IMR-90 (cell line): ENCODE results near the gene TBX4. TPM values are rescaled to one million over a fixed set of nuclear protein-coding genes. Genes with fewer than 3 reads are reported as not detected.
A peak's percentile ranks its signal among the peaks of the same experiment; 100 is the strongest.

Experiments used
- ATAC-seq: fragments of 200-7000 bp; cut with Tn5 transposase; 2 replicates; pipeline ENCODE4 v1.9.1; 2020; ENCODE audit warnings: low read depth, mild to moderate bottlenecking, moderate library complexity
- BruUV-seq: library from RNA; stranded (reverse); fragments of 400-500 nt; replicated peaks from 2 replicates; lab custom pipeline; 2021; lab: Mats Ljungman, UMichigan
- CTCF ChIA-PET: fragments of 300-600 bp; formaldehyde crosslinking; extraction: SDS; loops from one replicate; lab custom pipeline; 2021; ENCODE audit warnings: antibody characterized with exemption; lab: Yijun Ruan, JAX
- POLR2A ChIA-PET: fragments of 300-600 bp; sonication (Branson Sonifier 250); formaldehyde crosslinking; loops from one replicate; lab custom pipeline; 2022; ENCODE audit warnings: antibody characterized with exemption; ENCODE audit not compliant: unreplicated experiment; lab: Charles Lee
- DNase-seq: peaks from one replicate; pipeline ENCODE4 v3.0.0; 2013
- H2AFZ ChIP-seq: replicated peaks from 2 replicates; pipeline ENCODE3; 2013; ENCODE audit warnings: low read length, mild to moderate bottlenecking; ENCODE audit not compliant: poor library complexity
- H2AK5ac ChIP-seq: 2 replicates; pipeline ENCODE4 v1.6.1; 2013; ENCODE audit warnings: low read depth, low read length, inconsistent platforms
- H2AK9ac ChIP-seq: replicated peaks from 2 replicates; pipeline ENCODE3; 2013; ENCODE audit warnings: mild to moderate bottlenecking, low read depth, low read length, moderate library complexity; ENCODE audit not compliant: poor library complexity
- H2BK120ac ChIP-seq: 2 replicates; pipeline ENCODE4 v1.6.1; 2013; ENCODE audit warnings: low read depth, low read length, inconsistent platforms
- H2BK15ac ChIP-seq: 3 replicates; pipeline ENCODE4 v1.6.1; 2013; ENCODE audit warnings: low read depth, low read length, inconsistent platforms
- H2BK20ac ChIP-seq: 2 replicates; pipeline ENCODE4 v1.6.1; 2013; ENCODE audit warnings: low read depth, mild to moderate bottlenecking, inconsistent platforms, low read length, moderate library complexity
- H2BK5ac ChIP-seq: 2 replicates; pipeline ENCODE4 v1.6.1; 2013; ENCODE audit warnings: mild to moderate bottlenecking, low read depth, low read length, inconsistent platforms; ENCODE audit not compliant: poor library complexity, severe bottlenecking
- H3K14ac ChIP-seq: replicated peaks from 2 replicates; pipeline ENCODE4 v1.6.1; 2013; ENCODE audit warnings: low read depth, low read length, inconsistent platforms
- H3K18ac ChIP-seq: 2 replicates; pipeline ENCODE4 v1.6.1; 2013; ENCODE audit warnings: low read depth, low read length, control low read depth
- H3K23ac ChIP-seq: 2 replicates; pipeline ENCODE4 v1.6.1; 2013; ENCODE audit warnings: low read depth, low read length, inconsistent platforms
- H3K27ac ChIP-seq: 2 replicates; pipeline ENCODE4 v1.5.1; 2013; ENCODE audit warnings: mild to moderate bottlenecking, control low read depth, low read length; ENCODE audit not compliant: insufficient read depth
- H3K27me3 ChIP-seq: 2 replicates; pipeline ENCODE4 v1.6.1; 2013; ENCODE audit warnings: low read length; ENCODE audit not compliant: control insufficient read depth, insufficient read depth
- H3K36me3 ChIP-seq: 2 replicates; pipeline ENCODE4 v1.6.1; 2013; ENCODE audit warnings: low read length, mixed read lengths; ENCODE audit not compliant: control insufficient read depth, insufficient read depth
- H3K4ac ChIP-seq: 2 replicates; pipeline ENCODE4 v1.6.1; 2013; ENCODE audit warnings: low read depth, low read length, inconsistent platforms
- H3K4me1 ChIP-seq: 2 replicates; pipeline ENCODE4 v1.6.1; 2013; ENCODE audit warnings: low read length, mixed read lengths; ENCODE audit not compliant: control insufficient read depth, insufficient read depth
- H3K4me2 ChIP-seq: 2 replicates; pipeline ENCODE4 v1.6.1; 2013; ENCODE audit warnings: low read depth, mild to moderate bottlenecking, control low read depth, low read length, moderate library complexity
- H3K4me3 ChIP-seq: 2 replicates; pipeline ENCODE4 v1.5.1; 2013; ENCODE audit warnings: low read depth, mild to moderate bottlenecking, control low read depth, low read length, moderate library complexity; ENCODE audit not compliant: insufficient read depth
- H3K56ac ChIP-seq: 2 replicates; pipeline ENCODE4 v1.6.1; 2013; ENCODE audit warnings: low read length, inconsistent platforms; ENCODE audit not compliant: insufficient read depth; ENCODE audit errors: extremely low read depth
- H3K79me1 ChIP-seq, 2 experiments: 2 replicates each; pipeline ENCODE4 v1.6.1; 2013; ENCODE audit warnings: low read length in 2 of 2, inconsistent platforms in 1 of 2, low read depth in 1 of 2
- H3K9ac ChIP-seq: 2 replicates; pipeline ENCODE4 v1.6.1; 2013; ENCODE audit warnings: low read depth, low read length, control low read depth
- H3K9me1 ChIP-seq: 2 replicates; pipeline ENCODE4 v1.6.1; 2013; ENCODE audit warnings: low read length, inconsistent platforms; ENCODE audit not compliant: insufficient read depth
- H3K9me3 ChIP-seq: 2 replicates; pipeline ENCODE4 v1.6.1; 2013; ENCODE audit warnings: low read length; ENCODE audit not compliant: control insufficient read depth, insufficient read depth
- H4K20me1 ChIP-seq: 2 replicates; pipeline ENCODE4 v1.6.1; 2013; ENCODE audit warnings: low read length, inconsistent platforms; ENCODE audit not compliant: insufficient read depth
- H4K5ac ChIP-seq: 2 replicates; pipeline ENCODE4 v1.6.1; 2013; ENCODE audit warnings: mild to moderate bottlenecking, low read depth, low read length, control low read depth
- H4K8ac ChIP-seq, 2 experiments: 2 replicates each; pipeline ENCODE4 v1.6.1; 2013; ENCODE audit warnings: low read depth in 2 of 2, low read length in 2 of 2, control low read depth in 1 of 2, inconsistent platforms in 1 of 2
- H4K91ac ChIP-seq: 2 replicates; pipeline ENCODE4 v1.6.1; 2013; ENCODE audit warnings: low read depth, low read length, inconsistent platforms; ENCODE audit not compliant: insufficient read depth
- MAZ ChIP-seq: IDR thresholded peaks from 2 replicates; pipeline ENCODE4 v1.6.1; 2012; ENCODE audit warnings: low read depth, mild to moderate bottlenecking, low read length, improper control_type of control experiment, moderate library complexity, borderline replicate concordance
- RAD21 ChIP-seq: IDR thresholded peaks from 2 replicates; pipeline ENCODE4 v1.6.1; 2012; ENCODE audit warnings: low read length, improper control_type of control experiment
- RFX5 ChIP-seq: IDR thresholded peaks from 2 replicates; pipeline ENCODE4 v1.8.0; 2012; ENCODE audit warnings: low read depth, mild to moderate bottlenecking, low read length, moderate library complexity
- SMC3 ChIP-seq: fragments of 150-350 bp; IDR thresholded peaks from 2 replicates; pipeline ENCODE4 v1.6.1; 2016; ENCODE audit warnings: low read depth, mild to moderate bottlenecking, antibody characterized with exemption, low read length, moderate library complexity
- WGBS, 2 experiments: methylation state at CpG; one replicate each; pipeline versions ENCODE4 v1.1.5 to v1.1.7; 2013; ENCODE audit warnings: missing lambda C conversion rate in 2 of 2; ENCODE audit not compliant: insufficient read length in 1 of 2; ENCODE audit errors: extremely low coverage in 2 of 2; 5-methylcytosine and 5-hydroxymethylcytosine counted together
- dilution Hi-C: fragments of 300-500 bp; cut with HindIII; formaldehyde crosslinking; loops from one replicate; pipeline ENCODE4 v1.14.3; 2018; ENCODE audit warnings: low sequenced_read_pairs; ENCODE audit not compliant: unreplicated experiment
- in situ Hi-C: fragments of 300-500 bp; cut with MboI; formaldehyde crosslinking; loops from 3 replicates; pipeline ENCODE4 v1.14.3; 2019; ENCODE audit warnings: low sequenced_read_pairs, inconsistent platforms, mixed read lengths
- intact Hi-C: fragments of 100-400 bp; cut with micrococcal nuclease; formaldehyde crosslinking; loops from 2 replicates; pipeline ENCODE4 v1.10.0; 2022
- polyA plus RNA-seq, 3 experiments: library from polyadenylated mRNA; depleted of rRNA; stranded (reverse); fragments of >200 nt; gene quantifications; 2 replicates each; pipeline ENCODE4 v1.2.3, GENCODE V29; 2012; ENCODE audit warnings: low replicate concordance in 1 of 3
- total RNA-seq: library from RNA; depleted of rRNA; stranded (reverse); fragments of >200 nt; gene quantifications from 2 replicates; pipeline ENCODE4 v1.2.3, GENCODE V29; 2012
- TF ChIP-seq, protein P1 (sequence below): conservative IDR thresholded peaks from 2 replicates; pipeline ENCODE4 v1.5.1; 2012; ENCODE audit warnings: mild to moderate bottlenecking, low read depth, low read length, improper control_type of control experiment

The TBX4 gene
- total and polyA plus RNA-seq, 2 of the 4 experiments (the other 2 are of a cell fraction) = 0.05 TPM; not detected in 1

- H3K4me1 ChIP-seq = peaks cover 20% of the 10 kb centered on the region
- dilution Hi-C loops = no loop called here
- H3K9ac ChIP-seq = peak overlapping the region; percentile 45; the same call in 1 of the 2 replicates
- peak overlapping the region; percentile 60; the same call in 1 of the 2 replicates for H2AK5ac ChIP-seq
- peak overlapping the region; percentile 4; the same call in 1 of the 2 replicates for H3K18ac ChIP-seq
- peak overlapping the region; percentile 83 to 84 for H4K8ac ChIP-seq
- H3K9me1 ChIP-seq = no peaks in the 10 kb centered on the region; the same call in 1 of the 2 replicates
- H3K4ac ChIP-seq = peak overlapping the region; percentile 59
- H2BK120ac ChIP-seq = peak overlapping the region; percentile 41; the same call in 1 of the 2 replicates
- POLR2A ChIA-PET = no interaction called here
- peak overlapping the region; percentile 59 for H4K5ac ChIP-seq
- no peak overlapping the region for H3K56ac ChIP-seq
- no peaks in the 10 kb centered on the region for H4K20me1 ChIP-seq
- H3K4me3 ChIP-seq = no peak overlapping the region
- no peak overlapping the region for H3K23ac ChIP-seq
- H3K79me1 ChIP-seq = peaks cover 9 to 37% of the 10 kb centered on the region in 2 experiments; a peak in 3 of 4 replicates
- peak overlapping the region; percentile 10 for H2BK5ac ChIP-seq
- peak overlapping the region; percentile 21 for H2AK9ac ChIP-seq
- peak; percentile 69 for ATAC-seq
- H3K14ac ChIP-seq = peak overlapping the region; percentile 65
- H2BK20ac ChIP-seq = peak overlapping the region; percentile 32; the same call in 1 of the 2 replicates
- intact Hi-C loops = loop anchor here (1.0 kb wide), 1 partner anchor 135 kb away; no protein-coding TSS in a partner anchor
- no peaks in the 10 kb centered on the region for H3K36me3 ChIP-seq
- peak; percentile 87 for DNase-seq
- H3K9me3 ChIP-seq = no peaks in the 10 kb centered on the region
- H3K27ac ChIP-seq = peak overlapping the region; percentile 16; the same call in 1 of the 2 replicates
- H3K4me2 ChIP-seq = peak overlapping the region; percentile 72
- peak overlapping the region; percentile 93 for H2AFZ ChIP-seq
- BruUV-seq = no TSS peak
- in situ Hi-C loops = no loop called here
- no peak overlapping the region for H2BK15ac ChIP-seq
- peaks cover 9% of the 10 kb centered on the region for H3K27me3 ChIP-seq
- WGBS, 2 experiments = 14% methylated on average over 21 of the region's 43 CpGs; no CpG with 5 or more reads in 1 of the 2 experiments
- H4K91ac ChIP-seq = peak overlapping the region; percentile 58
- CTCF ChIA-PET = interaction anchor here (0.5 to 1.0 kb wide), 3 partner anchors 134 to 180 kb away, joined by 3 to 6 read pairs (median 5); no protein-coding TSS in a partner anchor
- peak; percentile 75; the same call in 1 of the 2 replicates for TF ChIP-seq MAZ
- peak; percentile 92 for TF ChIP-seq SMC3
- TF ChIP-seq, protein P1, sequence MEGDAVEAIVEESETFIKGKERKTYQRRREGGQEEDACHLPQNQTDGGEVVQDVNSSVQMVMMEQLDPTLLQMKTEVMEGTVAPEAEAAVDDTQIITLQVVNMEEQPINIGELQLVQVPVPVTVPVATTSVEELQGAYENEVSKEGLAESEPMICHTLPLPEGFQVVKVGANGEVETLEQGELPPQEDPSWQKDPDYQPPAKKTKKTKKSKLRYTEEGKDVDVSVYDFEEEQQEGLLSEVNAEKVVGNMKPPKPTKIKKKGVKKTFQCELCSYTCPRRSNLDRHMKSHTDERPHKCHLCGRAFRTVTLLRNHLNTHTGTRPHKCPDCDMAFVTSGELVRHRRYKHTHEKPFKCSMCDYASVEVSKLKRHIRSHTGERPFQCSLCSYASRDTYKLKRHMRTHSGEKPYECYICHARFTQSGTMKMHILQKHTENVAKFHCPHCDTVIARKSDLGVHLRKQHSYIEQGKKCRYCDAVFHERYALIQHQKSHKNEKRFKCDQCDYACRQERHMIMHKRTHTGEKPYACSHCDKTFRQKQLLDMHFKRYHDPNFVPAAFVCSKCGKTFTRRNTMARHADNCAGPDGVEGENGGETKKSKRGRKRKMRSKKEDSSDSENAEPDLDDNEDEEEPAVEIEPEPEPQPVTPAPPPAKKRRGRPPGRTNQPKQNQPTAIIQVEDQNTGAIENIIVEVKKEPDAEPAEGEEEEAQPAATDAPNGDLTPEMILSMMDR = peak; percentile 97
- TF ChIP-seq RFX5 = no peak
- TF ChIP-seq RAD21 = peak; percentile 90
Observed at GRCh38 chr17:61416540-61417363, 35.5 kb upstream of the TBX4 start.
